K562 (cell line): Measurements from ENCODE around the gene TOM1L2. TPM values are rescaled to one million over a fixed set of nuclear protein-coding genes. Genes with fewer than 3 reads are reported as not detected.

Experiments used
- ATAC-seq: fragments of 200-7000 bp; cut with Tn5 transposase; 3 replicates; pipeline ENCODE4 v1.9.1; 2020; ENCODE audit warnings: moderate library complexity
- BruUV-seq: library from RNA; stranded (reverse); fragments of 400-500 nt; replicated peaks from 2 replicates; lab custom pipeline; 2021; lab: Mats Ljungman, UMichigan
- CTCF ChIA-PET: fragments of 300-600 bp; formaldehyde crosslinking; extraction: SDS; loops from one replicate; lab custom pipeline; 2021; ENCODE audit warnings: low intra/inter-chr PET ratio; lab: Yijun Ruan, JAX
- POLR2A ChIA-PET: fragments of 300-600, 350-650 bp; sonication (Branson Sonifier 250); formaldehyde crosslinking; extraction: SDS; loops from one replicate; lab custom pipeline; 2021; ENCODE audit warnings: antibody characterized with exemption, inconsistent platforms; lab: Yijun Ruan, JAX
- DNase-seq, 4 experiments: peaks; one replicate each; pipeline versions ENCODE4 v3.0.0 to v3.0.0-alpha.2; 2011 to 2018; ENCODE audit warnings: low spot score in 3 of 4, mixed read lengths in 3 of 4; ENCODE audit errors: extremely low read depth in 1 of 4
- FAIRE-seq: peaks from 2 replicates; lab custom pipeline; 2011; peaks lifted over from hg19 to GRCh38; lab: Jason Lieb, UNC
- H2AFZ ChIP-seq: 2 replicates; pipeline ENCODE4 v1.6.0; 2011; ENCODE audit warnings: low read depth, low read length, control low read depth, inconsistent platforms
- H3K27ac ChIP-seq: fragments of 200-600 bp; 3 replicates; pipeline ENCODE4 v1.8.0; 2011; ENCODE audit warnings: low read depth, mild to moderate bottlenecking, control low read depth, inconsistent platforms, low read length, moderate library complexity, mixed read lengths; ENCODE audit errors: extremely low read depth
- H3K27me3 ChIP-seq, 2 experiments: fragments of 300-600 bp in 1 of 2; 2 replicates in 1 of 2; 3 replicates in 1 of 2; pipeline versions ENCODE4 v1.6.0 to v1.8.0; 2011; ENCODE audit warnings: inconsistent platforms in 2 of 2, low read length in 2 of 2, mild to moderate bottlenecking in 1 of 2, mixed read lengths in 1 of 2, moderate library complexity in 1 of 2; ENCODE audit not compliant: control insufficient read depth in 2 of 2, insufficient read depth in 2 of 2
- H3K36me3 ChIP-seq: fragments of 300-600 bp; 3 replicates; pipeline ENCODE4 v1.8.0; 2011; ENCODE audit warnings: mild to moderate bottlenecking, low read length, inconsistent platforms; ENCODE audit not compliant: control insufficient read depth, insufficient read depth
- H3K4me1 ChIP-seq, 2 experiments: fragments of 200-600 bp in 1 of 2; replicated peaks in 1 of 2; 2 replicates in 1 of 2; 3 replicates in 1 of 2; pipeline versions ENCODE4 v1.5.1 to v1.8.0; 2011; ENCODE audit warnings: inconsistent platforms in 2 of 2, low read length in 2 of 2, mild to moderate bottlenecking in 1 of 2, mixed read lengths in 1 of 2, moderate library complexity in 1 of 2; ENCODE audit not compliant: control insufficient read depth in 2 of 2, insufficient read depth in 2 of 2
- H3K4me2 ChIP-seq: 2 replicates; pipeline ENCODE4 v1.6.1; 2011; ENCODE audit warnings: low read length, control low read depth, inconsistent platforms, mixed read lengths; ENCODE audit not compliant: insufficient read depth
- H3K4me3 ChIP-seq: fragments of 200-600 bp; sonication (generic), shearing (Covaris generic); 2 replicates; pipeline ENCODE4 v1.5.1; 2016; ENCODE audit warnings: control low read depth, inconsistent platforms
- H3K79me2 ChIP-seq: fragments of 200-600 bp; 3 replicates; pipeline ENCODE4 v1.8.0; 2011; ENCODE audit warnings: low read length, inconsistent platforms; ENCODE audit not compliant: control insufficient read depth, insufficient read depth
- H3K9ac ChIP-seq, 2 experiments: 2 replicates each; pipeline versions ENCODE4 v1.6.0 to v1.6.1; 2011; ENCODE audit warnings: low read depth in 2 of 2, low read length in 2 of 2, control low read depth in 1 of 2, inconsistent platforms in 1 of 2, mild to moderate bottlenecking in 1 of 2, mixed read lengths in 1 of 2; ENCODE audit not compliant: insufficient read depth in 1 of 2
- H3K9me1 ChIP-seq: one replicate; pipeline ENCODE4 v1.6.0; 2011; ENCODE audit warnings: inconsistent platforms, mild to moderate bottlenecking, low read length, moderate library complexity; ENCODE audit not compliant: control insufficient read depth, insufficient read depth
- H3K9me3 ChIP-seq: replicated peaks from 2 replicates; pipeline ENCODE4 v1.5.1; 2011; ENCODE audit warnings: low read depth, low read length, inconsistent platforms; ENCODE audit not compliant: control insufficient read depth, insufficient read depth
- H4K20me1 ChIP-seq: replicated peaks from 2 replicates; pipeline ENCODE4 v1.6.1; 2011; ENCODE audit warnings: low read length, inconsistent platforms, mixed read lengths; ENCODE audit not compliant: control insufficient read depth, insufficient read depth
- ATF7 ChIP-seq: fragments of 450-650 bp; IDR thresholded peaks from 2 replicates; pipeline ENCODE4 v1.7.1; 2014; ENCODE audit warnings: mild to moderate bottlenecking, moderate library complexity
- CBX2 ChIP-seq: fragments of 200-600 bp; sonication (generic); IDR thresholded peaks from one replicate; pipeline ENCODE4 v1.6.1; 2012; ENCODE audit warnings: mild to moderate bottlenecking, low read length, inconsistent platforms; ENCODE audit not compliant: insufficient read depth, poor library complexity, severe bottlenecking
- E2F8 ChIP-seq: fragments of 450-650 bp; IDR thresholded peaks from 2 replicates; pipeline ENCODE4 v1.7.1; 2018; ENCODE audit warnings: mild to moderate bottlenecking, low read depth; ENCODE audit not compliant: partially characterized antibody
- EZH2 ChIP-seq: IDR thresholded peaks from 2 replicates; pipeline ENCODE4 v1.6.1; 2012; ENCODE audit warnings: low read depth, mild to moderate bottlenecking, inconsistent platforms, low read length, borderline replicate concordance
- FOXK2 ChIP-seq, 2 experiments: fragments of 450-650 bp; IDR thresholded peaks in 1 of 2; conservative IDR thresholded peaks in 1 of 2; 2 replicates each; pipeline ENCODE4 v1.6.1; 2016; ENCODE audit warnings: low read depth in 2 of 2, mild to moderate bottlenecking in 1 of 2
- HES1 ChIP-seq: fragments of 450-650 bp; IDR thresholded peaks from 2 replicates; pipeline ENCODE4 v1.6.1; 2016; ENCODE audit warnings: low read depth, mild to moderate bottlenecking, moderate library complexity
- HLTF ChIP-seq: fragments of 450-650 bp; IDR thresholded peaks from 2 replicates; pipeline ENCODE4 v1.6.1; 2016
- MAFF ChIP-seq: IDR thresholded peaks from 2 replicates; pipeline ENCODE4 v1.6.1; 2012; ENCODE audit warnings: low read length, improper control_type of control experiment
- NFXL1 ChIP-seq: fragments of 450-650 bp; formaldehyde crosslinking; IDR thresholded peaks from 2 replicates; pipeline ENCODE4 v1.4.0; 2021; ENCODE audit warnings: mild to moderate bottlenecking
- POLR3A ChIP-seq: IDR thresholded peaks from 2 replicates; pipeline ENCODE4 v1.6.1; 2011; ENCODE audit warnings: borderline replicate concordance, mild to moderate bottlenecking, moderate library complexity; ENCODE audit not compliant: insufficient read length, insufficient read depth; ENCODE audit errors: extremely low read depth
- RAD21 ChIP-seq, 2 experiments: fragments of 250-450 bp in 1 of 2; fragments of 450-650 bp in 1 of 2; sonication (Bioruptor Pico) in 1 of 2; formaldehyde crosslinking in 1 of 2; IDR thresholded peaks in 1 of 2; conservative IDR thresholded peaks in 1 of 2; 2 replicates each; pipeline versions ENCODE4 v1.4.0 to v1.8.0; 2020 to 2022; ENCODE audit warnings: mild to moderate bottlenecking in 2 of 2, moderate library complexity in 1 of 2
- TAL1 ChIP-seq: fragments of 450-650 bp; IDR thresholded peaks from 2 replicates; pipeline ENCODE4 v1.6.1; 2016; ENCODE audit warnings: mild to moderate bottlenecking
- ZNF184 ChIP-seq: sonication (generic); formaldehyde crosslinking; IDR thresholded peaks from 2 replicates; pipeline ENCODE4 v1.5.0; 2020; ENCODE audit warnings: missing genetic modification reagents
- WGBS: fragments of 100-300 bp; shearing (Covaris generic); methylation state at CpG from one replicate; pipeline ENCODE4 v1.1.6; 2016; ENCODE audit warnings: low coverage, mixed read lengths; ENCODE audit not compliant: insufficient coverage; ENCODE audit errors: missing lambda C conversion rate; 5-methylcytosine and 5-hydroxymethylcytosine counted together
- in situ Hi-C: fragments of 300-500 bp; cut with MboI; formaldehyde crosslinking; loops from 4 replicates; pipeline ENCODE4 v1.15.0; 2018; ENCODE audit warnings: inconsistent platforms, mixed read lengths
- intact Hi-C: fragments of 100-400 bp; cut with micrococcal nuclease; formaldehyde crosslinking; loops from 2 replicates; pipeline ENCODE4 v1.14.2; 2022
- polyA plus RNA-seq, 8 experiments: library from polyadenylated mRNA; depleted of rRNA in 4 of 8; stranded (reverse) in 5 of 8; unstranded in 3 of 8; fragments of >200 nt; fragmentation: Nextera tagmentation in 2 of 8; fragmentation: Illumina TruSeq in 1 of 8; extraction: Ambion mirVana in 2 of 8; extraction: Trizol in 1 of 8; gene quantifications; 2 replicates each; pipeline versions ENCODE4 v1.2.1 to v1.2.3, GENCODE V29; 2011 to 2014; ENCODE audit warnings: inconsistent platforms in 1 of 8, missing spikeins in 1 of 8
- total RNA-seq, 7 experiments: library from RNA; depleted of rRNA in 6 of 7; stranded (reverse); fragments of >200 nt in 6 of 7; fragmentation: Illumina TruSeq in 2 of 7; extraction: Trizol in 2 of 7; gene quantifications; 2 replicates each; pipeline versions ENCODE4 v1.2.1 to v1.2.3, GENCODE V29; 2011 to 2021; ENCODE audit warnings: low replicate concordance in 1 of 7
- TF ChIP-seq, protein P1 (sequence below): fragments of 250-450 bp; sonication (Bioruptor Pico); IDR thresholded peaks from 2 replicates; pipeline ENCODE4 v1.9.0; 2021; ENCODE audit warnings: mild to moderate bottlenecking

Gene TOM1L2
- total and polyA plus RNA-seq, 9 of the 15 experiments (the other 6 are each of a cell fraction or from before 2014, with no cell fraction given) = 0.07 to 6.0 (median 2.5) TPM

GRCh38 chr17:17848311-17849082, 123.7 kb downstream of the TOM1L2 start:
- peak overlapping the region; percentile 94; the same call in 1 of the 3 replicates for H3K27ac ChIP-seq
- no peak overlapping the region for H2AFZ ChIP-seq
- WGBS = 86% methylated on average over 5 of the region's 10 CpGs
- no peaks in the 10 kb centered on the region for H4K20me1 ChIP-seq
- H3K4me1 ChIP-seq = peaks cover 40 to 77% of the 10 kb centered on the region in 2 experiments
- H3K9me3 ChIP-seq = no peaks in the 10 kb centered on the region
- ATAC-seq = no peak
- BruUV-seq = no TSS peak
- H3K79me2 ChIP-seq = no peaks in the 10 kb centered on the region
- H3K4me2 ChIP-seq = no peak overlapping the region
- POLR2A ChIA-PET = interaction anchor here (2.7 to 5.7 kb wide), 2 partner anchors 8 to 10 kb away, joined by 14 to 39 read pairs; no protein-coding TSS in a partner anchor
- H3K27me3 ChIP-seq = no peaks in the 10 kb centered on the region
- no peaks in the 10 kb centered on the region for H3K36me3 ChIP-seq
- CTCF ChIA-PET = no interaction called here
- no peak overlapping the region for H3K4me3 ChIP-seq
- no peak for FAIRE-seq
- H3K9me1 ChIP-seq = no peaks in the 10 kb centered on the region
- in situ Hi-C loops (no loop called here), intact Hi-C loops (no loop called here)
- no peak for DNase-seq
- peak overlapping the region in 1 of 2 experiments; percentile 36; a peak in 2 of 4 replicates for H3K9ac ChIP-seq
- TF ChIP-seq RAD21 (CRISPR knock-in tag; conservative IDR thresholded peaks at IDR 0.05 in 1 of 2, IDR thresholded peaks at IDR 0.05 in 1 of 2) (no peak), CBX2 (no peak), NFXL1 (CRISPR knock-in tag) (no peak), FOXK2 (conservative IDR thresholded peaks at IDR 0.05 in 1 of 2, IDR thresholded peaks at IDR 0.05 in 1 of 2; ENCODE audit: low read depth in 2 of 2) (no peak), ZNF184 (CRISPR knock-in tag) (no peak), POLR3A (no peak), HES1 (no peak), TAL1 (no peak), E2F8 (no peak), MAFF (no peak), ATF7 (no peak), EZH2 (no peak), HLTF (no peak)
- TF ChIP-seq, protein P1, sequence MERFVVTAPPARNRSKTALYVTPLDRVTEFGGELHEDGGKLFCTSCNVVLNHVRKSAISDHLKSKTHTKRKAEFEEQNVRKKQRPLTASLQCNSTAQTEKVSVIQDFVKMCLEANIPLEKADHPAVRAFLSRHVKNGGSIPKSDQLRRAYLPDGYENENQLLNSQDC (CRISPR knock-in tag) = no peak
